ENCODE results near the gene CLEC4G.

Gene CLEC4G

DNA sequence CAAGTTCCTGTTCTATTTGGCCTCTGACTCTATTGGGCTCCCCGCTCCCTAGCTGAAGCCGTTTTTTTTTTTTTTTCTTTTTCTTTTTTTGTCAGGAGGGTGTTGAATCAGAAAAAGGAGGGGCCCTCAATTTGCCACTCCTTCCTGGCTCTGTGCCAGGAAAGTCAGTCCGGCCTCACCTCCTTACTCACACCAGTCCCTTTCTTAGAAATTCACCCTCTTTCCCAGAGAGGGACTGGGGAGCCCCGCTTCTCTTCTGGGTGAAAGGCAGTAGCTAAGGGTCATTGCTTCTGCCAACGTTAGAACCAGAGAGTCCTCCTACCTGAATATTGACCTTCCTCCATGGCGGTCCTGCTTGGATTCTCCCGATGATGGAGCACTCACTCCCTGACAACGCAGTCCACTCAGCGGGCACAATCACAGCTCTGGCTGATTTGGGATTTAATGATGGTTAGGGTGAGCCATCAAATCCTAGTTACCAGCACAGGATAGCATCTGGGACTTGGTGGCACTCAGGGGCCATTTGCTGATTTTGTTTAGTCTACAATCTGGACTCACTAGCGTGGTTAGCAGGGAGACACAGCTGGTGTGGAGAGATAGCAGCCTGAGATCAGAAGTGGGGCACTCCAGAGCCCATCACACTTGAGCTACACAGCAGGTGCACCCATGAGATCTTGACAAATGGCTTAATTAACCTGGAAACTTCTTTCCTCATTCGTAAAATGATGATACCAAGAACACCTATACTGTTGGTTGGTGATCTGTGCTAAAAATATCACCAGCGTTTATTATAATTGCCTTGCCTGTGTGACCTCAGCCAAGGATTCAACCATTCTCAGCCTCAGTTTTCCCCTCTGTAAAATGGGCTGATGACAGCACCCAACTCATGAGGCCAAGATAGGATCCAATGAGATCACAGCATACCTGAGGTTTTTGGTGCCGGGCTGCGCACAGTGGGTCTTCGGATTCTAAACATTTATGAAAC is 32.2 kb downstream of the CLEC4G start:
- no peak for TF ChIP-seq ZNF8 (CRISPR knock-in tag; IDR thresholded peaks at IDR 0.05)
- no peak for TF ChIP-seq TOX (CRISPR knock-in tag; IDR thresholded peaks at IDR 0.05; ENCODE audit: borderline replicate concordance)
- TF ChIP-seq SNAI2 (CRISPR knock-in tag; IDR thresholded peaks at IDR 0.05): no peak
- TF ChIP-seq GLIS3 (CRISPR knock-in tag; IDR thresholded peaks at IDR 0.05): no peak
- TF ChIP-seq ISL1 (CRISPR knock-in tag; IDR thresholded peaks at IDR 0.05): no peak
- no peak for TF ChIP-seq ZFP30 (CRISPR knock-in tag; IDR thresholded peaks at IDR 0.05)
- no peak for TF ChIP-seq RARB (CRISPR knock-in tag; IDR thresholded peaks at IDR 0.05)
- no peak for TF ChIP-seq ESRRG (CRISPR knock-in tag; IDR thresholded peaks at IDR 0.05)
- no peak for TF ChIP-seq ARNTL (CRISPR knock-in tag; IDR thresholded peaks at IDR 0.05; ENCODE audit: borderline replicate concordance, low read depth)
- no peak for TF ChIP-seq TCF4 (CRISPR knock-in tag; IDR thresholded peaks at IDR 0.05; ENCODE audit: borderline replicate concordance)
- TF ChIP-seq, protein P1, sequence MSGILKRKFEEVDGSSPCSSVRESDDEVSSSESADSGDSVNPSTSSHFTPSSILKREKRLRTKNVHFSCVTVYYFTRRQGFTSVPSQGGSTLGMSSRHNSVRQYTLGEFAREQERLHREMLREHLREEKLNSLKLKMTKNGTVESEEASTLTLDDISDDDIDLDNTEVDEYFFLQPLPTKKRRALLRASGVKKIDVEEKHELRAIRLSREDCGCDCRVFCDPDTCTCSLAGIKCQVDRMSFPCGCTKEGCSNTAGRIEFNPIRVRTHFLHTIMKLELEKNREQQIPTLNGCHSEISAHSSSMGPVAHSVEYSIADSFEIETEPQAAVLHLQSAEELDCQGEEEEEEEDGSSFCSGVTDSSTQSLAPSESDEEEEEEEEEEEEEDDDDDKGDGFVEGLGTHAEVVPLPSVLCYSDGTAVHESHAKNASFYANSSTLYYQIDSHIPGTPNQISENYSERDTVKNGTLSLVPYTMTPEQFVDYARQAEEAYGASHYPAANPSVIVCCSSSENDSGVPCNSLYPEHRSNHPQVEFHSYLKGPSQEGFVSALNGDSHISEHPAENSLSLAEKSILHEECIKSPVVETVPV (CRISPR knock-in tag; IDR thresholded peaks at IDR 0.05): no peak
- TF ChIP-seq OSR1 (CRISPR knock-in tag; IDR thresholded peaks at IDR 0.05): no peak
- no peak for TF ChIP-seq ZNF70 (CRISPR knock-in tag; IDR thresholded peaks at IDR 0.05)
- no peak for ATAC-seq

GRCh38 chr19:7699003-7699402 is 32.9 kb downstream of the CLEC4G start:
- TF ChIP-seq OSR1 (CRISPR knock-in tag; IDR thresholded peaks at IDR 0.05): no peak
- TF ChIP-seq TCF4 (CRISPR knock-in tag; IDR thresholded peaks at IDR 0.05; ENCODE audit: borderline replicate concordance): no peak
- ATAC-seq: peak; percentile 18; the same call in 1 of the 3 replicates

GRCh38 chr19:7698583-7698982 is 33.3 kb downstream of the CLEC4G start:
- peak; percentile 15; the same call in 1 of the 3 replicates for ATAC-seq
- TF ChIP-seq ESRRG (CRISPR knock-in tag; IDR thresholded peaks at IDR 0.05) (no peak), ZFP30 (CRISPR knock-in tag; IDR thresholded peaks at IDR 0.05) (no peak), TSHZ2 (CRISPR knock-in tag; IDR thresholded peaks at IDR 0.05) (no peak), ISL1 (CRISPR knock-in tag; IDR thresholded peaks at IDR 0.05) (no peak), CSDC2 (CRISPR knock-in tag; IDR thresholded peaks at IDR 0.05) (no peak), PPARA (CRISPR knock-in tag; IDR thresholded peaks at IDR 0.05; ENCODE audit: borderline replicate concordance) (no peak)

DNA sequence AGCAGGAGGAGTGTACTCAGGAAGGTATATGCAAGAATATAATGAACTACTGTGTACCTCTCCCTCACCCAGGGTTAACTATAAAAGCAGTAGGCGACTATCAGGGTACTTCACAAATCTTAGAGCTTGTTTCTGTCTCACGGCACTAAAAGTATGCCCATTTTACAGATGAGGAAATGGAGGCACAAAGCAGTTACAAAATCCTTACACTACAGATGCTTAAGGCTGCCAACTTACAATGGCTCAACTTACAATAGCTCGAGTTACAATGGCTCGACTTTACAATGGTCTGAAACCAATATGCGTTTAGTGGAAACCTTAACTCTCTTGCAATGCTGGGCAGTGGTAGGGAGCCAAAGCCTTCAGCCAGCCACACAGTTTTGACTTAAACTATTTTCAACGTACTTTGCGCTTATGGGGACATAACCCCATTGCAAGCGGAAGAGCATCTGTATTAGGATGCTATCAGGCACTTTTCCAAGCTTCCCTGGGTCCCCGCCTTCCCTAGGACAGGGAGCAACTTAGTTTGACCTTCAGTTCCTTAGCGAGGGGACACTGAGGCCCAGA is 34.1 kb downstream of the CLEC4G start:
- no peak; the same call in 2 of the 3 replicates for ATAC-seq
- no peak for TF ChIP-seq ZNF70 (CRISPR knock-in tag; IDR thresholded peaks at IDR 0.05)
- TF ChIP-seq ISL1 (CRISPR knock-in tag; IDR thresholded peaks at IDR 0.05): no peak
- TF ChIP-seq ZNF8 (CRISPR knock-in tag; IDR thresholded peaks at IDR 0.05): no peak
- TF ChIP-seq POU6F1 (CRISPR knock-in tag; IDR thresholded peaks at IDR 0.05; ENCODE audit: borderline replicate concordance, low read depth): no peak
- no peak for TF ChIP-seq CSDC2 (CRISPR knock-in tag; IDR thresholded peaks at IDR 0.05)
- no peak for TF ChIP-seq BACH2 (CRISPR knock-in tag; IDR thresholded peaks at IDR 0.05; ENCODE audit: borderline replicate concordance)

DNA sequence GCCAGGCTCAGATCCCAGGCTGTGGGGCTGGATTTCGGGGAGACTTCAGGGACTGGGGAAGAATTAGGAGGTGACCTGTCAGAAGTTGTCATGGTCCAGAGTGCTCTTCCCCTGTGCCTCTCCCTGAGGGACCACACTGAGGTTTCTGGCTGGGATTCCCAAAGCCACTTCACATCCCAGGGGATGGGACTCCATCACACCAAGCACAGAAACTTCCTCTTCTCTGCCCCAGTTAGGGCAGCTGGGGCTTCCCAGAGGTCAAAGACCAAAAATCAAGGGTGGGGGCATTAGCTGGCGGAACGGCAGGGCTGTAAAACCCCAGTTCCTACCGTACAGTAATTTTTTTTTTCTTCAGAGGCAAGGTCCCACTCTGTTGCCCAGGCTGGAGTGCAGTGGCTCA is 37.4 kb downstream of the CLEC4G start:
- ATAC-seq: no peak
- no peak for TF ChIP-seq ZNF70 (CRISPR knock-in tag; IDR thresholded peaks at IDR 0.05)
- no peak for TF ChIP-seq ARNTL (CRISPR knock-in tag; IDR thresholded peaks at IDR 0.05; ENCODE audit: borderline replicate concordance, low read depth)
- no peak for TF ChIP-seq CSDC2 (CRISPR knock-in tag; IDR thresholded peaks at IDR 0.05)
- no peak for TF ChIP-seq OSR1 (CRISPR knock-in tag; IDR thresholded peaks at IDR 0.05)
- no peak for TF ChIP-seq ZNF565 (CRISPR knock-in tag; conservative IDR thresholded peaks at IDR 0.05; ENCODE audit: low read depth)
- TF ChIP-seq PATZ1 (CRISPR knock-in tag; IDR thresholded peaks at IDR 0.05; ENCODE audit: borderline replicate concordance): no peak
- no peak for TF ChIP-seq ZFP3 (CRISPR knock-in tag; IDR thresholded peaks at IDR 0.05)
- no peak for TF ChIP-seq POU6F1 (CRISPR knock-in tag; IDR thresholded peaks at IDR 0.05; ENCODE audit: borderline replicate concordance, low read depth)
